ENCODE data around the gene AGPAT3. TPM values are rescaled to one million over a fixed set of nuclear protein-coding genes. Genes with fewer than 3 reads are reported as not detected.

AGPAT3 gene
- total and polyA plus RNA-seq, 8 donors: 13.6 to 49.6 (median 31.4) TPM

DNA sequence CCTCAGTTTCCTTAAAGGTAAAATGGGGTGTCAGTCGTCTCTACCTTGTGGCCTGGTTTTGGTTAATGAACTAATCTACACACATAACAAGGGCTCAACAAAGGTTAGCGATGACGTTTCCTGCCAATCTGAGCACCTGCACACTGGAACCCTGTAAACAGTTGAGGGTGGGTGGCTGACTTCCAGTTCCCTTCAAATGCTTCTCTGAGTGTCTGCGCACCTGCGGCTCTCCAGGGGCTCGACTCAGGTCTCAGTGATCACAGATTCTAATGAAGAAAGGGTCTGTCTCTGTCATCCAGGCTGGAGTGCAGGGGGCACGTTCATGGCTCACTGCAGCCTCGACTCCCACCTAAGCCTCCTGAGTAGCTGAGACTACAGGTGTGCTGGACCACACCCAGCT is 3.3 kb upstream of the AGPAT3 start:
- FAIRE-seq (no peak), ATAC-seq (no peak), DNase-seq (peak in 1 of 6 donors; percentile 45)
- H3K36me3 ChIP-seq: no peaks in the 10 kb centered on the region
- no peaks in the 10 kb centered on the region for H3K27me3 ChIP-seq
- H3K4me1 ChIP-seq: peaks cover 3 to 15% (median 12%) of the 10 kb centered on the region in 3 donors
- TF ChIP-seq, protein P1, sequence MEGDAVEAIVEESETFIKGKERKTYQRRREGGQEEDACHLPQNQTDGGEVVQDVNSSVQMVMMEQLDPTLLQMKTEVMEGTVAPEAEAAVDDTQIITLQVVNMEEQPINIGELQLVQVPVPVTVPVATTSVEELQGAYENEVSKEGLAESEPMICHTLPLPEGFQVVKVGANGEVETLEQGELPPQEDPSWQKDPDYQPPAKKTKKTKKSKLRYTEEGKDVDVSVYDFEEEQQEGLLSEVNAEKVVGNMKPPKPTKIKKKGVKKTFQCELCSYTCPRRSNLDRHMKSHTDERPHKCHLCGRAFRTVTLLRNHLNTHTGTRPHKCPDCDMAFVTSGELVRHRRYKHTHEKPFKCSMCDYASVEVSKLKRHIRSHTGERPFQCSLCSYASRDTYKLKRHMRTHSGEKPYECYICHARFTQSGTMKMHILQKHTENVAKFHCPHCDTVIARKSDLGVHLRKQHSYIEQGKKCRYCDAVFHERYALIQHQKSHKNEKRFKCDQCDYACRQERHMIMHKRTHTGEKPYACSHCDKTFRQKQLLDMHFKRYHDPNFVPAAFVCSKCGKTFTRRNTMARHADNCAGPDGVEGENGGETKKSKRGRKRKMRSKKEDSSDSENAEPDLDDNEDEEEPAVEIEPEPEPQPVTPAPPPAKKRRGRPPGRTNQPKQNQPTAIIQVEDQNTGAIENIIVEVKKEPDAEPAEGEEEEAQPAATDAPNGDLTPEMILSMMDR (IDR thresholded peaks at IDR 0.05): no peak
- no peak overlapping the region for H3K4me3 ChIP-seq
- H3K27ac ChIP-seq: no peak overlapping the region
- 58 to 65% methylated on average over 8 of the region's 8 CpGs for WGBS, 2 donors
- H3K9me3 ChIP-seq: no peaks in the 10 kb centered on the region
- intact Hi-C loops (cut with DNase I): loop anchor here in 1 of 3 donors (10.0 kb wide), 1 partner anchor 103 kb away; no protein-coding TSS in a partner anchor

DNA sequence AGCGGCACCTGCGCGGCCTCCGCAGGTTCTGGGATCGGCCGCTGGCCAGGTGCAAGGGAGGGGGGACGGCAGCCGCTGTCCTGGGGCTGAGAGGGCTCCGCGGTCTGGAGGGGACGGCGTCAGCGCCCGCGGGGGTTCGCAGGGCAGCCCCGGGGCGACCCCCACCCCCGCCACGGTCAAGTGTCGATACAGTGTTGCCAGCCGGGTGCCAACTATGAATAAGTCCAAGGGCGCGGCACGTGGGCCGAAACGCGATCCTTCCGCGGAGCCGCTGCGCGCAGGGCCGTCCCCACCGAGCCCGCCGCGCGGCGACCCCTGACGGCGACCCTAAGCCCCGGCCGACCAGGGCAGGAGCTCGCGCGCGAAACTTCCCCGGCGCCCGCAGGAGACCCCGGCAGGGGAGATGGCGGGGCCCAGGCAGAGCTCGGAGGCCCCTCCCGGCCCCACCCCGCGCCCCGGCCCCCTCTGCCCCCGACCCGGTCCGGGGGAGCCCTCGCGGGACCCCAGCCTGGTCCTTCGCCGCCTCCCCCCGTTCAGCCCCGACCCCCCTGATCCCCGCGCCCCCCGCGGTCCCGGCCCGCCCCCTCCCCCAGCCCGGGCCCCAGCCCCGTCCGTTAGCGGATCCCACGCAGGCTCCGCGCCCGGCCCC is 586 bp upstream of the AGPAT3 start:
- H3K4me3 ChIP-seq: peak overlapping the region; percentile 77 to 81 (median 80)
- H3K4me1 ChIP-seq: peaks cover 26 to 41% (median 28%) of the 10 kb centered on the region in 3 donors
- no peak for FAIRE-seq
- H3K9me3 ChIP-seq: no peaks in the 10 kb centered on the region
- WGBS, 2 donors: 0% methylated on average over 54 to 80 of the region's 81 CpGs
- no peaks in the 10 kb centered on the region for H3K27me3 ChIP-seq
- peak; percentile 74 to 83 (median 77) for ATAC-seq
- H3K27ac ChIP-seq: peak overlapping the region; percentile 82 to 90 (median 88)
- intact Hi-C loops (cut with DNase I): loop anchor here in 1 of 3 donors (10.0 kb wide), 1 partner anchor 100 kb away; no protein-coding TSS in a partner anchor
- DNase-seq: peak; percentile 75 to 92 (median 82)
- H3K36me3 ChIP-seq: no peaks in the 10 kb centered on the region
- TF ChIP-seq, protein P1 (IDR thresholded peaks at IDR 0.05): no peak

DNA sequence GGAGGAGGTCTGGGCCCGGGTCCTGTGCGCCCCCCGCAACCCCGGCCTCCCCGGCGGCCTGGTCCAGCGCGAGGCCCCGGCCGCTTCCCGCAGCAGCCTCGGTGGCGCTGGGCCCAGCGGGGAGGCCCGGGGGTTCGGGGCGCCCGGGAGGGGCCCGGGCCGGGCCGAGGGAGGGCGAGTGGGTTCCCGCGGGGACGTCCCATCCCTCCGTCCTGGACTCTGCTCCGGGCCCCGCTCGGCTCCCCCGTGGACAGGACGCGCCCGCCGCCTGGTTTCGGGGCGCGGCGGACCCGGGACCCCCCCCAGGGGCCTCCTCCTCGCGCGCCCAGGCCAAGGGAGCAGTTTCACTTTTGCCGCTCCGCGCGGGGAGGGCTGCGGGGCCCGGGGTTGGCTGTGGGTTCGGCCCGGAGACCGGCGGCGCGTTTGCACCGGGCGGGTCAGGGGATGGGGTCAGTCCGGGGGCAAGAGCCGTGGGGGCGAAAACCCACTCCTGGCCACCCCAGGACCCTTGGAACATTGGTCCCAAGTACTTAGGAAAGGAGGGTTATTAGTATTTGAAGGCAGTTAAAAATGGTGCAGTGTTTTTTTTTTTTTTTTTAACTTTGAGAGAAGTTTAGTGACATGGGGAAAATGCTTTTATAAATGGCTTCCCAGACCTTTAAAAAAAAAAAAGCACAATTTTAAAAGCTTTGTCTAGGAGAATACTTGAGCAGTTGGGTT is 677 bp downstream of the AGPAT3 start:
- TF ChIP-seq, protein P1 (IDR thresholded peaks at IDR 0.05): no peak
- H3K27me3 ChIP-seq: no peaks in the 10 kb centered on the region
- peak overlapping the region; percentile 51 to 80 (median 78) for H3K4me3 ChIP-seq
- H3K4me1 ChIP-seq: peaks cover 26 to 32% (median 27%) of the 10 kb centered on the region in 3 donors
- no peak for FAIRE-seq
- ATAC-seq: peak; percentile 11 to 49 (median 36)
- peak; percentile 35 to 83 (median 63) for DNase-seq
- no peaks in the 10 kb centered on the region for H3K9me3 ChIP-seq
- H3K36me3 ChIP-seq: no peaks in the 10 kb centered on the region
- peak overlapping the region; percentile 69 to 92 (median 81) for H3K27ac ChIP-seq
- intact Hi-C loops (cut with DNase I): loop anchor here in 1 of 3 donors (10.0 kb wide), 1 partner anchor 99 kb away; no protein-coding TSS in a partner anchor
- 1% methylated on average over 27 to 59 of the region's 59 CpGs for WGBS, 2 donors

DNA sequence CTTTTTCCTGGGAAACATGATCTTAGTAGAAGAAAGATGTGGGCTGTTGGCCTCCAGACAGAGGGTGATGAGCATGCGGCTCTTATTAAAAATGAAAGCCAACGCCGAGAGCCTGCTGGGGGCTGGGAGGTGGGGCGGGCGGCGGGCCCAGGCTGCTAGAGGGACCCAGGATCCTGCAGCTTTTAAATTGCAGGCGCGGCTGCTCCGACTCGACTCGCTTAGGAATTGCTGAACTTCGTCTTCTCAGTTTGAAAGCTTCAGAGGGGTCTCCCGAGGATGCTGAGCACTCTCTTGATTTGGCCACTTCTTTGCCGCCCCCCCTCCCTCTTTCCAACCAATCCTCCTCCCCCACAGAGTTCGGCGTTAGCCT is 1.2 kb downstream of the AGPAT3 start:
- FAIRE-seq (no peak), ATAC-seq (peak in 3 of 4 donors; percentile 17 to 50 (median 42)), DNase-seq (peak in 1 of 6 donors; percentile 50)
- WGBS, 2 donors: 1 to 2% methylated on average over 10 to 16 of the region's 16 CpGs
- Histone ChIP-seq H3K9me3 (no peaks in the 10 kb centered on the region), H3K36me3 (no peaks in the 10 kb centered on the region), H3K27me3 (no peaks in the 10 kb centered on the region), H3K4me3 (peak overlapping the region; percentile 3 to 80 (median 78)), H3K4me1 (peaks cover 21 to 27% (median 27%) of the 10 kb centered on the region in 3 donors), H3K27ac (peak overlapping the region; percentile 69 to 92 (median 81))
- intact Hi-C loops (cut with DNase I): loop anchor here in 1 of 3 donors (10.0 kb wide), 1 partner anchor 99 kb away; no protein-coding TSS in a partner anchor
- TF ChIP-seq, protein P1 (IDR thresholded peaks at IDR 0.05): no peak

Data from pancreas (tissue), 10 donors.